Thyroid gland (tissue), 4 donors: Measurements from ENCODE around the gene ASZ1. TPM values are rescaled to one million over a fixed set of nuclear protein-coding genes. Genes with fewer than 3 reads are reported as not detected.

Source experiments
- DNase-seq, 2 donors: peaks; one replicate each; pipeline ENCODE4 v3.0.0-alpha.2; 2019
- H3K27ac ChIP-seq, 3 donors: fragments of 200-600 bp; sonication (generic); 1 replicate in 2 of 3; 2 replicates in 1 of 3; pipeline ENCODE4 v1.5.1; 2016 to 2019; ENCODE audit warnings: mild to moderate bottlenecking in 1 of 3, moderate library complexity in 1 of 3
- H3K27me3 ChIP-seq: fragments of 200-600 bp; sonication (generic); one replicate; pipeline ENCODE4 v1.5.1; 2019
- H3K36me3 ChIP-seq, 2 donors: fragments of 200-600 bp; sonication (generic); one replicate each; pipeline ENCODE4 v1.5.1; 2016 to 2019
- H3K4me1 ChIP-seq, 2 donors: fragments of 200-600 bp; sonication (generic); one replicate each; pipeline ENCODE4 v1.5.1; 2017 to 2019
- H3K4me3 ChIP-seq, 3 donors: fragments of 200-600 bp; sonication (generic); replicated peaks in 1 of 3; 1 replicate in 2 of 3; 2 replicates in 1 of 3; pipeline ENCODE4 v1.5.1; 2016; ENCODE audit warnings: mild to moderate bottlenecking in 1 of 3
- H3K9me3 ChIP-seq: fragments of 200-600 bp; sonication (generic); one replicate; pipeline ENCODE4 v1.5.1; 2017
- POLR2A ChIP-seq, 2 donors: fragments of 450-650 bp; IDR thresholded peaks; one replicate each; pipeline ENCODE4 v1.6.1; 2017; ENCODE audit warnings: antibody characterized with exemption in 2 of 2, mild to moderate bottlenecking in 2 of 2, moderate library complexity in 1 of 2
- WGBS, 2 donors: methylation state at CpG; one replicate each; pipeline ENCODE4 v1.1.5; 2017; 5-methylcytosine and 5-hydroxymethylcytosine counted together
- intact Hi-C: fragments of 100-400 bp; cut with DNase I; formaldehyde crosslinking; loops from one replicate; pipeline ENCODE4 v1.15.1; 2023
- total RNA-seq, 4 donors: library from RNA; depleted of rRNA; stranded (reverse); fragments of >200 nt; gene quantifications; one replicate each; pipeline ENCODE4 v1.2.3, GENCODE V29; 2016
- TF ChIP-seq, protein P1 (sequence below), 6 experiments: fragments of 200-600 bp in 3 of 6; fragments of 450-650 bp in 3 of 6; sonication (generic) in 3 of 6; IDR thresholded peaks; one replicate each; pipeline ENCODE4 v1.5.1; 2016 to 2019; ENCODE audit warnings: antibody characterized with exemption in 6 of 6, mild to moderate bottlenecking in 2 of 6, inconsistent platforms in 1 of 6, moderate library complexity in 1 of 6

The ASZ1 gene
- total RNA-seq, 4 donors from 2014 or later: not detected

DNA sequence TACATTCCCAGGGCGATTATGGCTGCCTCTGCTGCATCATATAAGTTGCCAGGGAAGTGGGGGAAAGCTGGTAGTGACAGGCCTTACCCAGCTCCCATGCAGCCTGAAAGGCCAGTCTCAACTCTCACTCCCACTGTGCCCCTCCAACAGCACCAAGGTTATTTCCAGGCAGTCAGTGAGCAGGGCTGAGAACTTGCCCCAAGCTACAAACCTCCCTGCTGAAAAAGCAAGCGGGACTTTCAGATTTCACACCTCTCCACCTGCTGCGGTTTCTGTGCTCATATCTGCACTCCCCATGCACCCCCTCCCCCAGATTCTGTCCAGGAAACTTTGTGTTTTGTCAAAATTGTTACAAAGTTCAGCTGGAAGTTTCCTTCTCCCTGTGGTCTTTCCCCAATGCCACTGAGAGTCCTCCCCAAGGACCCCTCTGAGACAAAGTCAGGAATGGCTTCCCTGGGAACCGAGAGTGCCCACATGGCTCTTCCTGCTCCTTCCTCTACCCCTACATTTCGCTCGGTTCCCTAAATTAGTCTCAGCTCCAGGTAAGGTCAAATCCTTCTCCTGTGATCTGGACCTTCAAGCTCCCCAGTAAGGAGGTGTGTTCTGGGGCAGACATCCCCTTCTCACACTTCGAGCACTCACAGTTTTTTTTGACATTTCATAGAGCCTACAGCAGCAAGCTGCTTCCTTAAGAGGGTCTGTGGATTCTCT lies 79.2 kb downstream of the ASZ1 start:
- Histone ChIP-seq H3K27ac (no peak overlapping the region), H3K4me3 (no peak overlapping the region), H3K36me3 (no peaks in the 10 kb centered on the region), H3K27me3 (no peaks in the 10 kb centered on the region), H3K9me3 (no peaks in the 10 kb centered on the region), H3K4me1 (no peaks in the 10 kb centered on the region)
- DNase-seq: no peak
- TF ChIP-seq, protein P1, sequence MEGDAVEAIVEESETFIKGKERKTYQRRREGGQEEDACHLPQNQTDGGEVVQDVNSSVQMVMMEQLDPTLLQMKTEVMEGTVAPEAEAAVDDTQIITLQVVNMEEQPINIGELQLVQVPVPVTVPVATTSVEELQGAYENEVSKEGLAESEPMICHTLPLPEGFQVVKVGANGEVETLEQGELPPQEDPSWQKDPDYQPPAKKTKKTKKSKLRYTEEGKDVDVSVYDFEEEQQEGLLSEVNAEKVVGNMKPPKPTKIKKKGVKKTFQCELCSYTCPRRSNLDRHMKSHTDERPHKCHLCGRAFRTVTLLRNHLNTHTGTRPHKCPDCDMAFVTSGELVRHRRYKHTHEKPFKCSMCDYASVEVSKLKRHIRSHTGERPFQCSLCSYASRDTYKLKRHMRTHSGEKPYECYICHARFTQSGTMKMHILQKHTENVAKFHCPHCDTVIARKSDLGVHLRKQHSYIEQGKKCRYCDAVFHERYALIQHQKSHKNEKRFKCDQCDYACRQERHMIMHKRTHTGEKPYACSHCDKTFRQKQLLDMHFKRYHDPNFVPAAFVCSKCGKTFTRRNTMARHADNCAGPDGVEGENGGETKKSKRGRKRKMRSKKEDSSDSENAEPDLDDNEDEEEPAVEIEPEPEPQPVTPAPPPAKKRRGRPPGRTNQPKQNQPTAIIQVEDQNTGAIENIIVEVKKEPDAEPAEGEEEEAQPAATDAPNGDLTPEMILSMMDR (IDR thresholded peaks at IDR 0.05): no peak
- TF ChIP-seq POLR2A (IDR thresholded peaks at IDR 0.05): no peak
- WGBS, 2 donors: 72 to 91% methylated on average over 7 of the region's 7 CpGs
- intact Hi-C loops: no loop called here

GRCh38 chr7:117347480-117347879 lies 79.8 kb downstream of the ASZ1 start:
- DNase-seq: no peak
- H3K4me3 ChIP-seq: no peak overlapping the region
- no peaks in the 10 kb centered on the region for H3K36me3 ChIP-seq
- H3K27me3 ChIP-seq: no peaks in the 10 kb centered on the region
- intact Hi-C loops: no loop called here
- no peaks in the 10 kb centered on the region for H3K4me1 ChIP-seq
- no peak overlapping the region for H3K27ac ChIP-seq
- no peaks in the 10 kb centered on the region for H3K9me3 ChIP-seq
- 69 to 74% methylated on average over 6 of the region's 6 CpGs for WGBS, 2 donors
- TF ChIP-seq, protein P1 (IDR thresholded peaks at IDR 0.05): no peak
- TF ChIP-seq POLR2A (IDR thresholded peaks at IDR 0.05): no peak

DNA sequence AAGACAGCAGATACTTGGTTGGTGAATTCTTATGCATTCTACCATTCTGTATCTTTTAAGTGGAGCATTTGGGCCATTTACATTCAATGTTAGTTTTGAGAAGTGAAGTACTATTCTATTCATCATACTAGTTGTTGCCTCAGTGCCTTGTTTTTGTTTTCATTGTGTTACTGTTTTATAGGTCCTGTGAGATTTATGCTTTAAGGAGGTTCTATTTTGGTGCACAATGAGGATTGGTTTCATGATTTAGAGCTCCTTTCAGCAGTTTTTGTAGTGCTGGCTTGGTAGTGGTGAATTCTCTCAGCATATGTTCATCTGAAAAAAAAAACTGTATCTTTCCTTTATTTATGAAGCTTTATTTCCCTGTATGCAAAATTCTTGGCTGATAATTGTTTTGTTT lies 81.1 kb downstream of the ASZ1 start:
- no peaks in the 10 kb centered on the region for H3K4me1 ChIP-seq
- TF ChIP-seq POLR2A (IDR thresholded peaks at IDR 0.05): no peak
- TF ChIP-seq, protein P1 (IDR thresholded peaks at IDR 0.05): no peak
- no peak overlapping the region for H3K4me3 ChIP-seq
- H3K27me3 ChIP-seq: no peaks in the 10 kb centered on the region
- H3K36me3 ChIP-seq: no peaks in the 10 kb centered on the region
- no peak overlapping the region for H3K27ac ChIP-seq
- H3K9me3 ChIP-seq: no peaks in the 10 kb centered on the region
- no peak for DNase-seq
- intact Hi-C loops: no loop called here

- Histone ChIP-seq H3K4me1 (no peaks in the 10 kb centered on the region), H3K27ac (no peak overlapping the region), H3K27me3 (no peaks in the 10 kb centered on the region), H3K4me3 (no peak overlapping the region), H3K9me3 (no peaks in the 10 kb centered on the region), H3K36me3 (no peaks in the 10 kb centered on the region)
- intact Hi-C loops: no loop called here
- 79 to 83% methylated on average over 1 of the region's 1 CpG for WGBS, 2 donors
- TF ChIP-seq, protein P1 (IDR thresholded peaks at IDR 0.05): no peak
- no peak for TF ChIP-seq POLR2A (IDR thresholded peaks at IDR 0.05)
- no peak for DNase-seq
These were observed 89.3 kb downstream of the ASZ1 start for GRCh38 chr7:117338020-117338419.

- Histone ChIP-seq H3K4me3 (no peak overlapping the region), H3K36me3 (no peaks in the 10 kb centered on the region), H3K4me1 (no peaks in the 10 kb centered on the region), H3K27me3 (no peaks in the 10 kb centered on the region), H3K9me3 (no peaks in the 10 kb centered on the region), H3K27ac (no peak overlapping the region)
- no peak for DNase-seq
- intact Hi-C loops: no loop called here
- TF ChIP-seq, protein P1 (IDR thresholded peaks at IDR 0.05): no peak
- no peak for TF ChIP-seq POLR2A (IDR thresholded peaks at IDR 0.05)
These were observed 94.1 kb downstream of the ASZ1 start for GRCh38 chr7:117333168-117333567.
